GM12872 (cell line): ENCODE measurements around the gene NKAIN4.

Source experiments
- CTCF ChIP-seq: IDR thresholded peaks from 3 replicates; pipeline ENCODE4 v1.5.1; 2011; ENCODE audit warnings: low read depth, mild to moderate bottlenecking, low read length, moderate library complexity; ENCODE audit not compliant: insufficient read depth

The NKAIN4 gene

GRCh38 chr20:63264000-63264399, 9.7 kb upstream of the NKAIN4 start:
- TF ChIP-seq CTCF = no peak

- no peak for TF ChIP-seq CTCF
These were observed 8.6 kb upstream of the NKAIN4 start for GRCh38 chr20:63262836-63263235.

- no peak for TF ChIP-seq CTCF
These were observed 7.7 kb upstream of the NKAIN4 start for GRCh38 chr20:63261795-63262528.

GRCh38 chr20:63261060-63261794, 7.0 kb upstream of the NKAIN4 start:
- TF ChIP-seq CTCF = no peak

GRCh38 chr20:63260521-63260920, 6.3 kb upstream of the NKAIN4 start:
- TF ChIP-seq CTCF = no peak

- no peak for TF ChIP-seq CTCF
These were observed 5.6 kb upstream of the NKAIN4 start for GRCh38 chr20:63259734-63260460.

GRCh38 chr20:63258781-63259180, 4.5 kb upstream of the NKAIN4 start:
- no peak for TF ChIP-seq CTCF
